ENCODE data around the gene DCAF4L1.

The DCAF4L1 gene, protein sequence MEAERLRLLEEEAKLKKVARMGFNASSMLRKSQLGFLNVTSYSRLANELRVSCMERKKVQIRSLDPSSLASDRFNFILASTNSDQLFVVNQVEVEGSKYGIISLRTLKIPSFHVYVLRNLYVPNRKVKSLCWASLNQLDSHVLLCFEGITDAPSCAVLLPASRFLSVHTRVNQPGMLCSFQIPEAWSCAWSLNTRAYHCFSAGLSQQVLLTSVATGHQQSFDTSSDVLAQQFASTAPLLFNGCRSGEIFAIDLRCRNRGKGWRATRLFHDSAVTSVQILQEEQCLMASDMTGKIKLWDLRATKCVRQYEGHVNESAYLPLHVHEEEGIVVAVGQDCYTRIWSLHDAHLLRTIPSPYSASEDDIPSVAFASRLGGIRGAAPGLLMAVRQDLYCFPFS

DNA sequence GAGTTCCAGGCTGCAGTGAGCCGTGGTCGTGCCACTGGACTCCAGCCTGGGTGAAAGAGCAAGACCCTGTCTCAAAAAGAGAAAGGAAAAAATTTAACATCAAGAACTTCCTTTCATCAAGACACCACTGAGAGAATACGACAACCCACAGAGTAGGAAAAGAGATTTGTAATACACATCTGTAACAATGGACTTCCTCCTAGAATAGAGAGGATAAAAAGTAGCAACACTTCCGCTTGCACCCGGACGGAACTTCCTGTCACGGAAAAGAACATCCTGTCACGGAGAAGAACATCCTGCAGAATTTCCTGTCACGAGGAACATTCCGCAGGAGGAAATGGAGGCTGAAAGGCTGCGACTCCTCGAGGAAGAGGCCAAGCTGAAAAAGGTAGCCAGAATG lies at the start of gene DCAF4L1:
DCAF4L1 (plus strand) TSS at position 301 of the 400 bp plus-strand sequence; CDS start at position 338, 37 bp downstream.
- no peak for DNase-seq (ENCODE audit: low spot score)

DNA sequence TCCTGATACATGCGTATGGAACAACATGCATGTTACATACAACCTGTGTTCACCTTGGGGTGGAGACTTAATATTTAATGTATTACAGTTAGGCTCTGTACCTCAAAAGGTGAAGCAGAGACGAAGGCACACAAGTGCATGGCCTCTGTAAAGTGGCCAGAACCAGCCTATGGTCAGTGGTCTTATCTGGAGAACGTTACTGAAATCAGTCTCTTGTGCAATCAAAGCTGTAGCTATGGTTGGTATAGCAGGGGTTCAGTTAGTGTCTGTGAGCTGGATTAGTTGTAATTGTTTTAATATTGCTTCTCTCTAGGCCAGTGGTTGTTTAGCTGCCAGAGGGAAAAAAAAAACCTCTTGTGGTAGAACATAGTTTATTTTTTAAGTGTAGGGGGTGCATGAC lies 48.6 kb upstream of the DCAF4L1 start:
- no peak for DNase-seq (ENCODE audit: low spot score)

DNA sequence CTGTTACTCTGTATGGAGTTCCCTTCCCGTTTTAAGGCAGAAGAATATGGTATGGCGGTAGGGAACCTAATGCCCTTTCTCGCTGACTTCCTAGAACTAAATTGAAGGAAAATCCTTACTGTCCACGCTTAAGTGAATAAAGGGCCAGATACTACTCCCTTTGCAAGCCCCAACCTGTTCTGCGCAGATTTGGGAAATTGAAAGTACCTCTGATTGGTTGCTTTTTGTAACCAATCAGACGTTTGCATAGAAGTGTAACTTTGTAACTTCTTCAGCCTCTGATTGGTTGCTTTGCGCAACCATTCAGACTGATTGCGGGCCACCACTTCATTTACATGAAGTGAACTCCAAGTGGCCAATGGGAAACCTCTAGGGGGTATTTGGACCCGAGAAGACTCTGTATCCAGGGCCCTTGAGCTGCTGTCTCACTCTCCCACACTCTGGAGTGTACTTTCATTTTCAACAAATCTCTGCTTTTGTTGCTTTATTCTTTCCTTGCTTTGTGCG lies 47.5 kb upstream of the DCAF4L1 start:
- peak; percentile 44 for DNase-seq (ENCODE audit: low spot score)

DNA sequence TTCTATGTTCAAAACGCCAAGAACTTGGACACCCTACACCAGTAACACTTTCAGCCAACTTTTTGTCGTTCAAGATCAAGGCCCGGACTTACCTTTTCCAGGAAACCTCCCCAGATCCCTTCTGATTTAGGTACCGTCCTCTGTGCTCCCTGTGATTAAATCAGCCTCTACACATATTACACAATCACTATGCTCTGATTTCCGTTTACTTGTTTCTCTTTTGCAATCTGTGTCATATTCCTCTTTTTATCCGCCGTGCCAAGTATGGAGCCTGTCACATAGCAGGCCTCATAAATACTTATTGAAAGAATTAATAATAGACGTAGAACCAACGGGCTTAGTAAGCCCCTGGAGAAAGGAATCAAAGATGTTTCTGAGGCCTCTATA lies 47.0 kb upstream of the DCAF4L1 start:
- no peak for DNase-seq (ENCODE audit: low spot score)

DNA sequence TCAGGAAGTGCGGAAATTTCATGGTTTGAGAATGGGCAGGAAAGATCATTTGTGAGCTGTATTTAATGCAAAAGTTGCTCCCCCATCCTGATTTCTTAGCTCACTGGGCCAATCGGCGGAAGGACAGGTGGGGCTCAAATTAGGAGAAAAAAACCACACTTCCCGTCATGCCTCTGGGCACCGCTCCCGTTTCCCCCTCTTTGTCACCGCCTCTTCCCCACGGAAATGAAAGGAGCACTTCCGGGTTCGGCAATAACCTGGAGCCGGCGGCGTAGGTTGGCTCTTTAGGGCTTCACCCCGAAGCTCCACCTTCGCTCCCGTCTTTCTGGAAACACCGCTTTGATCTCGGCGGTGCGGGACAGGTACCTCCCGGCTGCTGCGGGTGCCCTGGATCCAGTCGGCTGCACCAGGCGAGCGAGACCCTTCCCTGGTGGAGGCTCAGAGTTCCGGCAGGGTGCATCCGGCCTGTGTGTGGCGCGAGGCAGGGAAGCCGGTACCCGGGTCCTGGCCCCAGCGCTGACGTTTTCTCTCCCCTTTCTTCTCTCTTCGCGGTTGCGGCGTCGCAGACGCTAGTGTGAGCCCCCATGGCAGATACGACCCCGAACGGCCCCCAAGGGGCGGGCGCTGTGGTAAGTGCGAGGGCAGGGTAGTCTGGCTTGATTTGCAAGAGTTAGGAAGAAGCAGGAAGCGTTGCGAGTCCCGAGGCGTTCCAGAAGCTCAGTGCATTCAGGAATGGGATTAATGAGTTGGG lies 46.5 kb upstream of the DCAF4L1 start, which contains the start of gene TMEM33:
TMEM33 (plus strand) TSS at position 529 of the 751 bp plus-strand sequence; CDS start at position 585, 56 bp downstream.
- DNase-seq (ENCODE audit: low spot score) = peak; percentile 86

DNA sequence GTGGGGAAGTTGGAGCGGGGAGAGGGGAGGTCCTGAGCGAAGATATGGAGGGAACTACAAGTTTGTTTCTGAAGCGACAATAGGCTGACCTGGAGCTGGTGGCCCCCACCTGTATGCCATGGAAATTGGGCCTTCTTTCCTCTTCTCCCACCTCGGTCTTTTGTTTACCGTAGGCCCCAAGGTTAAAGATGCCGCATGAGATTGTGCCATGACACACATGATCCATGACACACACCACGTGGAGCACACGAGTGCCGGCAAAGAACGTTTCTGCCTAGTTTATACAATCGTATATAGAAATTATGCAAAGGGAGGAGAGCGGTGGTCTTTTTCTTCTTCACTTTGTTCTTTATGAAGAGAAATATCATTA lies 45.9 kb upstream of the DCAF4L1 start:
- peak; percentile 62 for DNase-seq (ENCODE audit: low spot score)

DNA sequence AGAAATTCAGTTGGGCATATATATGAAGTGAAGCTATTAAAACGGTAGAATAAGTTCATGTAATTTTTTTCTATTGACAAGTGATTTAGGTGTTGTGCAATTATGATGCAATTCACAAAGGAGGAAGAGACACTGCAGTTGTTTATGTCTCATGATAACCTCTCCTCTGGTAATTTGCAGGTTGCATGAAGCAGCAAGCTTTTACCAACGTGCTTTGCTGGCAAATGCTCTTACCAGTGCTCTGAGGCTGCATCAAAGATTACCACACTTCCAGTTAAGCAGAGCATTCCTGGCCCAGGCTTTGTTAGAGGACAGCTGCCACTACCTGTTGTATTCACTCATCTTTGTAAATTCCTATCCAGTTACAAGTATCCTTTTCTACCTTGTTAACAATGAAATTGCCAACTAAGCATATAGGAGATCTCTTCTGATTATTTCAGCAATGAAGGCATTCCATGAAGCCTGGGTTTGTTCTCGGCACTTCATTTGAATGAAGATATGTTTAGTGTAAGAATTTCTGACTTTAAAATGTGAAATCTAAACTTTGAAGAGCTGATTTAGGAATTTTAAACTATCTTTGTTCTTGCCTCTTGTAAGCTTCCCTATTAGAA lies 42.4 kb upstream of the DCAF4L1 start:
- no peak for DNase-seq (ENCODE audit: low spot score)

DNA sequence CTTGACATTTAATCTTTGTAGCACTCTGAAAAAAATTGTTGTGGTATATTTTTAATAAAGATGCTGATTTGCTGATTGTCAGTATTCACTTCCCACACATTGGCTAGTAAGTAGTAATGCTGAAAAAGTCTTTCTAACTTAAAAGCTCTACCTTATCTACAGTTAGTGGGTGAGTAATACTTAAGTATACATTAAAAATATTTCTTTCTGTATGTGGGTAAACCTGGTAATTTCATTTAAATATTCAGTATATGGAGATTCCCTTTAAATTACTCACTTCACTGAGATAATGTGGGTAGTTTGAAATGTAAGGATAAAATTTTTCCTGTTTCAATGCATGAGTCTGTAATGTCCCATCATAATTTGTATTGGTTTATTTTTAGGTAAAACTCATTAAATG lies 40.7 kb upstream of the DCAF4L1 start:
- no peak for DNase-seq (ENCODE audit: low spot score)

DNA sequence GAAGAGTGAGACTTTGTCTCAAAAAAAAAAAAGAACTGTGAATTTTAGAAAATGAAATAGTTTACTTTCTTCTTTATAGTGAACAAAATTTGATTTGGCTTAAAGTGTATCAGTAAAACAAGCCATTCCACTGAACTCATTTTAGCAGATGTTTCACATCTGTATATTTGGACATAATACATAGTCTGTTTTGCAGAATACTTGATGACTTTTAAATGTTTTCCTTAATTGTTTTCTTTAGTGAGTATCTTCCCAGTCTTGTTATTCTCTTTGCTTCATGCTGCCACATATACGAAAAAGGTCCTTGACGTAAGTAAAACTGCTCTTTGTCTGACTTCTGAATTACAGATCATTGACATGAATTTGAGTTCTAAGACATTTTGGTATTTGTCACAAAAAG lies 38.0 kb upstream of the DCAF4L1 start:
- DNase-seq (ENCODE audit: low spot score) = no peak

DNA sequence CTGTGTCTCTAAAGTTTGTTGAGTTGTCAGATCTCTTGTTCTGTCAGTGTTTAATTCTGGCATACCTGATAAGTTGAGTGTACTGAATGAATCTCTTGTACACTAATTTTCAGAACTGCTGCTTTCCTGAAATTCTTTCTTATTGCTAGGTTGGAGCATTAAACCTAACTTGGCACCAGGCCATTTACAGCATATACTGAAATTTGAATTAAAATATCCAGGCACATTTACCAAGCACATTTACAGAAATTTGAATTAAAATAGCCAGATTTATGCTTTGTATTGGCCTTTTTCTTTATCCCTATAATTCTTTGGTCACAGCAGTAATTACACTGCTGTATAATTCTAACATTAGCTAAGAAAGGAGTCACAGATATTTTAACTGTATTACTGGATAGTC lies 37.5 kb upstream of the DCAF4L1 start:
- DNase-seq (ENCODE audit: low spot score) = no peak

DNA sequence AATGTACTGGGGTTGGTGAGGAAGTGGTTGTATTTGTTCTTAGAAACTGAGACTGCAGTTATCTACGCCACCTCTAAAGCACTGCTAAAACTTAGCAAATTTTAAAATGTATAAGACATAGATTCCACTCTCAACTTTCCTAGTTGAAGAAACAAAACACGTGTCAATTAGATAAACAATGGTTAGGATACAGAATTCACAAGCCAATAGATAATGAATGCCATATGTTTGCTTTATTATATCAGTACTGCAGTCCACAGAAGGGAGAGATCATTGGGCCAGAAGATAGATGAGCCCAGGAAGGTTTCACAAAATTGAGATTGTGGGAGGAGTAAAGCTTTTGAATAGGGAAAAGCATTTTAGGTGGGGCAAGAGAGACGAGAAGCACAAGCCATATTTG lies 32.0 kb upstream of the DCAF4L1 start:
- no peak for DNase-seq (ENCODE audit: low spot score)

DNA sequence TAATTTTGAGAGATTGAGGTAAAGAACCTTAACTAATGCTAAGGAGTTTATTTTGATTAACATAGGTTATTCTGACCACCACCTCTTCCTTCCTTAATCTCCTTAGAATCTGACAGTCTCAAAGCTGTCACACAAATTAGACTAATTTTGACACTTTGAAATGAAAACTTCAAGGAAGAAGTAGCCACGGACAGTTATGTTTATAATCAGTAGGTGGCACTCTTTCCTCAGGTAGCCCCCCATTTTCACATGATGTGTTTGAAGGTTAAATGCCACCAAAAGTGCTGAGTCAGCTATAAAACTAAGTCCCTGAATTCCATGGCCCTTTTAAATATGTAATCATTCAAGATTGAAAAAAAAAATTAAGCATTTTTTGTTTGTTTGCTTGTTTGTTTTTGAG lies 23.9 kb upstream of the DCAF4L1 start:
- peak; percentile 65 for DNase-seq (ENCODE audit: low spot score)

DNA sequence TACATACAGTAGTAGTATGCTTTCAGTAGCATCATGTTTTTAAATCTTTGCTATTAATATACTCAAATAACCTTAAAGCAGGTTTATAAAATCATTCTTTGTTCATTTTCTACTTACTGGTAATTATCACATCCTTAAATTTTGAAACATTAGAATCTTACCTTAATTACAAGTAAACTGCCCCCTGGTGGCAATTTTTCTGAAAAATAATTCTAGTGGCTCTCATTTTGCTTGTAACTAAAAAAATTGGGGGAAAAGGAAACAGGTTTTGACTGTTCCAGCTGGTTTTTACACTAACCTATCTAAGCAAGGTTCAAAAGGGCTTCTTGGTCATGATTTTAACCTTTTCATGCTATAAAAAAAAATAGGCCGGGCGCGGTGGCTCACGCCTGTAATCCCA lies 18.5 kb upstream of the DCAF4L1 start:
- peak; percentile 70 for DNase-seq (ENCODE audit: low spot score)

DNA sequence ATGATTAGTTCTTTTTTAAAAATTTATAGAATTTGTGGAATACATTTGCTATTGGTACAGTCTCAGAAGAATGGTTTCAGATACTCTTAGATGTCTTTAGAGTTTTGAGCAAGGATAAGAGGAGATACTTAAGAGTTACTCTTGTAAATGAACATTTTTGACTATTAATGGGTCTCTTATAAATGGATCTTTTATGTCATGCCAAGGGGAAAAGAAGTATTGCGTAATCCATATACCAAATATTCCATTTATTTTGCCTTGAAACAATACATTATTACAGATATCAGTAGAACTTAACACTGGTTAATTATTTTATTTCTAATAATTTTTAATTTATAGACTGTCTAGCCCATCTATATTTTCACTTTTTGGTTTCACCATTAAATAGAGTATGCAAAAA lies 17.2 kb upstream of the DCAF4L1 start:
- DNase-seq (ENCODE audit: low spot score) = no peak

DNA sequence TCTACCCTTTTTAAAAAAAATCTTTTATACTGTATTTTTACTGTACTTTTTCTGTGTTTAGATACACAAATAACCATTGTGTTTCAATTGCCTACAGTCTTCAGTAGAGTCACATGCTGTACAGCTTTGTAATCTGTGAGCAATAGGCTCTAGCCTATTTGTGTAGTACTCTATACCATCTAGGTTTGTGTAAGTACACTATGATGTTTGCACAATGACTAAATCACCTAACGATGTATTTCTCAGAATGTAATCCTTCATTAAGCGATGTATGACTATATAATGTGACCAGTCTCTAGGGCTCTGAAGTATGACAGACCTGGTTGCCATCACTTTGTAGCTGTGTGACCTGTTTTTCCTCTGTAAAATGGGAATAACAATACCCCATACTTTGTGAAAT lies 14.2 kb upstream of the DCAF4L1 start:
- no peak for DNase-seq (ENCODE audit: low spot score)

DNA sequence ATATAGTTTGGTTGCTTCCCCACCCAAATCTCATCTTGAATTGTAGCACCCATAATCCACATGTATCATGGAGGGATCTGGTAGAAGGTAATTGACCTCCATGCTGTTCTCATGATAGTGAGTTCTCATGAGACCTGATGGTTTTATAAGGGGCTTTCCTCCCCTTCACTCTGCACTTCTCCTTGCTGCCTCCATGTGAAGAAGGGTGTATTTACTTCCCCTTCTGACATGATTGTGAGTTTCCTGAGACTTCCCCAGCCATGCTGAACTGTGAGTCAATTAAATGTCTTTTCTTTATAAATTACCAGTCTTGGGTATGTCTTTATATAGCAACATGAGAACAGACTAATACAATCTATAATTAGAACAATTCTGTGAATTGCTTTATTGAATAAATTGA lies 11.9 kb upstream of the DCAF4L1 start:
- DNase-seq (ENCODE audit: low spot score) = no peak

DNA sequence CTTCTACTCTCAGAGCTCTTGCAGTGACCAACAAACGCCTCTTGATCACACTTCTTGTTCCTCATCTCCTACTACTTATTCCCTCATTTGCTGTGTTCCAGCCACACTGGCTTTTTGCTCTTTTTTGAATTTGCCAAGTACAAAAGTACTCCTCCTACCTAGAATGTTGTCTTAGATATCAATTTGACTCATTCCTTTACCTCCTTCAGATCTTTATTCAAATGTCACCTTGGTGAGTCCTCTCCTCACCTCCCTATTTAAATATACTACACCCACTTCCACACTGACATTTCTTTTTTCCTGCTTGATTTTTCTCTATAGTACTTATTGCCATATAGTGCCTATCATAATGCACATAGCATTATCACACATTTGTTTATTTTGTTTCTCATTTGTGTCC lies 6.2 kb upstream of the DCAF4L1 start:
- no peak for DNase-seq (ENCODE audit: low spot score)

DNA sequence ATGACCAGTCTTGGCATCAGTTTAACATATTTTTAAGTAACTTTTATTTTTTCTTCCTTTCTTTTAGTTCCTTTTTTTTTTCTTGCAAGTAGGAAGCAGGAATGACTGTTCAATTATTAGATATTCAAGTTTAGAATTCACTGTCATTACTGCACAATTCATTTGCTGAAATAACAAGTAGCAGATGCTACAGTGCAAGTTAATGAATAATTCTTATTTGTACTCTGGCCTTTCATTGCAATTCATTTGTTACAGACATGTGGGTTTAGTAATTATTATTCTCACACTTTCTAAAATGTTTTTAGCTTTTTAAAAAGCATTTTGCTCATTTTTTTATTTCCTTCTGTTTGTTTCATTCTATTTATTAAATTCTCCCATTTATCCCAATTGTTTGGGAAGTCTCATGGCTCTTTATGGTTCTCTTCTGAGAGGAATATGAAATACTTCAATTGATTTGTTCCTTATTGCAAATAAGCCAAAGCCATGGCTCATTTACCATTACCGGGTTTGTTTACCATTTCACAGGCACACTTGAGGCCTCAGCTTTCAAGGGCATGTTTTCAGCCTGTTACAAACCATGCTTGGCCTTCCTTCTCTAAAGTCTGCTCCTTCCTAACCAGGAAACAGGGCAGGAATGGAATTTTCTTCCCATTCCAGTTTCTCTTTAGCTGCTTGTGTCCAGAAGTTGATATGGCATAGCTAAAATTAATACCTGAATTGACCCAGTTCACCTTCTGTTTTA lies 4.6 kb upstream of the DCAF4L1 start:
- no peak for DNase-seq (ENCODE audit: low spot score)

DNA sequence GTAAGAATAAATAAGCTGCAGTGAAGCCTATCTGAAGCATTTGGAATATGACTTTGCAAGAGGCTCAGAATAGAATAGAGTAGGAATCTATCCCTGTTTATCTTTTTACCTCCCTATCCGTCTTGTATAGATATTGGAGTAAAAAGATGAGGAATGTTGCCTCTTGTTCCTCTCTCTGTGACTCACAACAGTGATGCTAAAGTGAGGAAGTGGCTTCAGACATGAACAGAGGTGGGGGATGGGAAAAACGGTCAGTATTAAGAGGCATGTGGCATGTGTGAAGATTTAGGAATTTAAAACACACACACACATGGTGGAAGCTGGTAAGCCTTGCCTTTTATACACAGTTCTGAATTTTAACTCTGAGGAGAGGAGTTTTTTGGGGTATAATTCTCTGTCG lies 3.8 kb upstream of the DCAF4L1 start:
- no peak for DNase-seq (ENCODE audit: low spot score)

DNA sequence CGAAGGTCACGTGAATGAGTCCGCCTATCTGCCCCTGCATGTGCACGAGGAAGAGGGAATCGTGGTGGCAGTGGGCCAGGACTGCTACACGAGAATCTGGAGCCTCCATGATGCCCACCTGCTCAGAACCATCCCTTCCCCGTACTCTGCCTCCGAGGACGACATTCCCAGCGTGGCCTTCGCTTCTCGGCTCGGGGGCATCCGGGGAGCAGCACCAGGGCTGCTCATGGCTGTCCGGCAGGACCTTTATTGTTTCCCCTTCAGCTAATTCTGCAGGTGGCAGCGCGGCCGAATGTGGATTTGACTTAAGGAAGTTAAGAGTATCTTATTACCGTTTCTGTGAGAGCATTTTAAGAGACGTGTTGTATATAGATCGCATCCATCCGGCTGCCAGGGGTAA lies 1.2 kb downstream of the DCAF4L1 start:
- DNase-seq (ENCODE audit: low spot score) = no peak

DNA sequence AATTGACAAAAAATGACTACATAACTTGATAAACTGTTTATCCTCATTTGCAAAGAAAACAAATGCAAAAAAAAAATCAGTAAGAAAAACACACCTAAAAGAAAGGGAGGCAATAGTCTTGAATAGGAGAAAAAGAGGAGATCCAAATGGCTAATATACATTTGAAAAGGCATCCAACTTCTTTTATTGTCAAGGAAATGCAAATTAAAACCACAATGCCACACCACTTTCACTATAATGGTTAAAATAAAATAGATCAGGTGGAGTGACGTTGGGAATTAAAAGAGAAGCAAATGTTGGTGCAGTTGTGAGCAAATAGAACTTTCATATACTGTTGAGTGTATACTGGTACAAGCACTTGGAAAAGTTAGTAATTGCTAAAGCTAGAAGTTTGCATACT lies 3.6 kb downstream of the DCAF4L1 start:
- DNase-seq (ENCODE audit: low spot score) = no peak

DNA sequence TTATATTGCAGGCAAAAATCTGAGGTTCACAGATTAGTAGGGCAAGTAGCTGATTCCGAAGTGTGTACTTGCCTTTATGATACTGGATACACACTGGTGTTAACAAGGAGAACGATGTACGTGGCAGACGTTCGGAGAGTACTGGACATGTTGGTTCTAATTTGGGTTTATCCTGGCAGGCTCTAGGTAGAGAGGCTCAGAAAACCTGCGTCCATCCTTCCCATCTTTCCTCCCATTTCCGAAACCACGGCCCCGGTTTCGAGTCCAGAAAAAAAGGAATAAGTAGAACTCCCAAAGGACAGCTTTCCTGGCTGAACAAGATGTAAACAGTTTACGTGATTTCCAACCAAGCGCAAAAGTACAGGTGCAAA lies 8.4 kb downstream of the DCAF4L1 start:
- DNase-seq (ENCODE audit: low spot score) = no peak
